ENCODE measurements around the gene MAS1L. TPM values are rescaled to one million over a fixed set of nuclear protein-coding genes. Genes with fewer than 3 reads are reported as not detected.

Gene MAS1L
- total RNA-seq, 1 donor from 2014 or later: not detected

- H3K27me3 ChIP-seq: no peaks in the 10 kb centered on the region
- Mint-ChIP-seq H3K36me3 (no peaks in the 10 kb centered on the region), H3K27ac (no peak overlapping the region), H3K4me1 (no peaks in the 10 kb centered on the region), H3K9me3 (no peaks in the 10 kb centered on the region), H3K4me3 (no peak overlapping the region), H3K27me3 (ENCODE audit: insufficient read depth, low read depth) (peaks cover 2% of the 10 kb centered on the region)
- H3K4me3 ChIP-seq: no peak overlapping the region
- no peak overlapping the region for H3K4me2 ChIP-seq
- TF ChIP-seq CTCF (IDR thresholded peaks at IDR 0.05) (no peak), EZH2phosphoT487 (IDR thresholded peaks at IDR 0.05) (no peak), EZH2 (IDR thresholded peaks at IDR 0.05) (no peak)
- no peaks in the 10 kb centered on the region for H3K36me3 ChIP-seq
- no peaks in the 10 kb centered on the region for H3F3A ChIP-seq (ENCODE audit: low read depth)
- no peaks in the 10 kb centered on the region for H3K79me2 ChIP-seq (ENCODE audit: low read depth)
- H3K9me3 ChIP-seq (ENCODE audit: low read depth): no peaks in the 10 kb centered on the region
- H2AFZ ChIP-seq (replicated peaks): no peak overlapping the region
- H3K27ac ChIP-seq: no peak overlapping the region
- H3K4me1 ChIP-seq: no peaks in the 10 kb centered on the region
- H3K9ac ChIP-seq: no peak overlapping the region
- DNase-seq (ENCODE audit: low spot score): no peak
- no peaks in the 10 kb centered on the region for H4K20me1 ChIP-seq (ENCODE audit: low read depth)
Measured at GRCh38 chr6:29493261-29493660, 5.5 kb upstream of the MAS1L start.

DNA sequence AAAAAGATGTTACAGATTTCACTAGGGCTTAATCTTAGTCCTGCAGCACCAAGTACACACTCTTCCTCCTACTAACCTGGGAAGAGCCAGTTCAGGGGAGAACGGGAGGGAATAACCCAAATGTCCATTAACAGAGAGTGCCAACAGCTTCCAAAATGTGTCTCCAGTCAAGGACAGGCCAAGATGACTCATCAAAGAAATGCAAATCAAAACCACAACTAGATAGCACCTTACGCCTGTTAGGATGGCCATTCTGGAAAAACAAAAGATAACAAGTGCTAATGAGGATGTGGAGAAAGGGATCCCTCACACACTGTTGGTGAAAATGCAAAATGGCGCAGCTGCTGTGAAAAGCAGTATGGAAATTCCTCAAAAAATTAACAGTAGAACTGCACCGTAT is 3.8 kb upstream of the MAS1L start:
- Histone ChIP-seq H3K79me2 (ENCODE audit: low read depth) (no peaks in the 10 kb centered on the region), H3F3A (ENCODE audit: low read depth) (no peaks in the 10 kb centered on the region), H3K9me3 (ENCODE audit: low read depth) (no peaks in the 10 kb centered on the region), H3K36me3 (no peaks in the 10 kb centered on the region), H3K4me3 (no peak overlapping the region), H4K20me1 (ENCODE audit: low read depth) (no peaks in the 10 kb centered on the region), H3K27ac (no peak overlapping the region), H3K4me2 (no peak overlapping the region), H2AFZ (replicated peaks) (no peak overlapping the region), H3K27me3 (no peaks in the 10 kb centered on the region), H3K4me1 (no peaks in the 10 kb centered on the region), H3K9ac (no peak overlapping the region)
- Mint-ChIP-seq H3K27ac (no peak overlapping the region), H3K36me3 (no peaks in the 10 kb centered on the region), H3K27me3 (ENCODE audit: insufficient read depth, low read depth) (no peaks in the 10 kb centered on the region), H3K9me3 (no peaks in the 10 kb centered on the region), H3K4me3 (no peak overlapping the region), H3K4me1 (no peaks in the 10 kb centered on the region)
- TF ChIP-seq EZH2phosphoT487 (IDR thresholded peaks at IDR 0.05): no peak
- no peak for TF ChIP-seq EZH2 (IDR thresholded peaks at IDR 0.05)
- no peak for TF ChIP-seq CTCF (IDR thresholded peaks at IDR 0.05)
- no peak for DNase-seq (ENCODE audit: low spot score)

GRCh38 chr6:29490552-29490951 is 2.8 kb upstream of the MAS1L start:
- Histone ChIP-seq H3K9me3 (ENCODE audit: low read depth) (no peaks in the 10 kb centered on the region), H4K20me1 (ENCODE audit: low read depth) (no peaks in the 10 kb centered on the region), H3K9ac (no peak overlapping the region), H3K4me3 (no peak overlapping the region), H3K27me3 (no peaks in the 10 kb centered on the region), H3K79me2 (ENCODE audit: low read depth) (no peaks in the 10 kb centered on the region), H3K4me2 (no peak overlapping the region), H3K27ac (no peak overlapping the region), H3K36me3 (no peaks in the 10 kb centered on the region), H3K4me1 (no peaks in the 10 kb centered on the region), H3F3A (ENCODE audit: low read depth) (no peaks in the 10 kb centered on the region), H2AFZ (replicated peaks) (no peak overlapping the region)
- H3K36me3 Mint-ChIP-seq: no peaks in the 10 kb centered on the region
- TF ChIP-seq CTCF (IDR thresholded peaks at IDR 0.05) (no peak), EZH2 (IDR thresholded peaks at IDR 0.05) (no peak), EZH2phosphoT487 (IDR thresholded peaks at IDR 0.05) (no peak)
- no peak overlapping the region for H3K27ac Mint-ChIP-seq
- no peaks in the 10 kb centered on the region for H3K4me1 Mint-ChIP-seq
- no peak for DNase-seq (ENCODE audit: low spot score)
- no peak overlapping the region for H3K4me3 Mint-ChIP-seq
- H3K27me3 Mint-ChIP-seq (ENCODE audit: insufficient read depth, low read depth): no peaks in the 10 kb centered on the region
- no peaks in the 10 kb centered on the region for H3K9me3 Mint-ChIP-seq

DNA sequence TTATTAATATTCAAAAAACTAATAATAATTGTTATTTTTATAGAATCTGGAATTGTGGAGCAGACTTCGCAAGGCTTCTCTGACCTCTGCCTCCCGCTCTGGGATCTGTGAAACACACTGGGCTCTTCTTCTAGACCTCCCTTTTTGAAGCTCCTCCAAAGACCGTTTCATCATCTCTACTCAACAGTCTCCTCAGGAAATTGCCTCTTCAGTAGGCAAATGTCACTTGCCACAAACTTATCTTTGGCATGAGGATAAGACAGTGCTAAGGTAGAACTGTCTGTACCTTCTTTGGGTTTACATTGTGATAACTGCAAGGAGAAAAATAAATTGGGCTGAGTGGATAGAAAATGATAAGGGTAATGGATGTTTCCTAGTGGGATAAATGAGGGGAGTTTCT is 2.3 kb upstream of the MAS1L start:
- TF ChIP-seq CTCF (IDR thresholded peaks at IDR 0.05) (no peak), EZH2 (IDR thresholded peaks at IDR 0.05) (no peak), EZH2phosphoT487 (IDR thresholded peaks at IDR 0.05) (no peak)
- Histone ChIP-seq H2AFZ (replicated peaks) (no peak overlapping the region), H3K79me2 (ENCODE audit: low read depth) (no peaks in the 10 kb centered on the region), H3K4me3 (no peak overlapping the region), H3K27me3 (no peaks in the 10 kb centered on the region), H3K27ac (no peak overlapping the region), H3K36me3 (no peaks in the 10 kb centered on the region), H3K9ac (no peak overlapping the region), H3F3A (ENCODE audit: low read depth) (no peaks in the 10 kb centered on the region), H3K9me3 (ENCODE audit: low read depth) (no peaks in the 10 kb centered on the region), H3K4me1 (no peaks in the 10 kb centered on the region), H4K20me1 (ENCODE audit: low read depth) (no peaks in the 10 kb centered on the region), H3K4me2 (no peak overlapping the region)
- H3K36me3 Mint-ChIP-seq: no peaks in the 10 kb centered on the region
- H3K27me3 Mint-ChIP-seq (ENCODE audit: insufficient read depth, low read depth): no peaks in the 10 kb centered on the region
- no peaks in the 10 kb centered on the region for H3K9me3 Mint-ChIP-seq
- no peaks in the 10 kb centered on the region for H3K4me1 Mint-ChIP-seq
- H3K4me3 Mint-ChIP-seq: no peak overlapping the region
- H3K27ac Mint-ChIP-seq: no peak overlapping the region
- no peak for DNase-seq (ENCODE audit: low spot score)

Measured in neural progenitor cell (in vitro differentiated cells).